ENCODE data around the gene SMARCB1.

Gene SMARCB1

DNA sequence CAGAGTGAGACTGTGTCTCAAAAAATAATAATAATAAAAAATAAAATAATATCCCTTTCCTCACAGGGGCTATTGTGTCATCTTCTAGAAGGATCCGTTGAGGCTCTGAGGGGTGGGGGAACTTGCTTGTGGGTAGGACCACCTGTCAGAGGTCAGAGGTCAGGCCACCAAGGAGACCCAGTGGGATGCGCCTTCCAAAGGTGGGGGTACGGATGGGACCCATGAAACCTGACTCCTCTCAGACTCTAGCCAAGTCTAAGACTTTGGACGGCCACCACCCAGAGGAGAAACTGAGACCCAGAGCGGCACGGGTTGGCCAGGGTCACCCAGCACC is 14.5 kb upstream of the SMARCB1 start:
- DNase-seq (no peak), ATAC-seq (no peak)
- Mint-ChIP-seq H3K27ac (no peak overlapping the region), H3K4me1 (peaks cover 43% of the 10 kb centered on the region), H3K9me3 (no peaks in the 10 kb centered on the region), H3K27me3 (peaks cover 7% of the 10 kb centered on the region), H3K4me3 (peak overlapping the region; percentile 72 to 75)

DNA sequence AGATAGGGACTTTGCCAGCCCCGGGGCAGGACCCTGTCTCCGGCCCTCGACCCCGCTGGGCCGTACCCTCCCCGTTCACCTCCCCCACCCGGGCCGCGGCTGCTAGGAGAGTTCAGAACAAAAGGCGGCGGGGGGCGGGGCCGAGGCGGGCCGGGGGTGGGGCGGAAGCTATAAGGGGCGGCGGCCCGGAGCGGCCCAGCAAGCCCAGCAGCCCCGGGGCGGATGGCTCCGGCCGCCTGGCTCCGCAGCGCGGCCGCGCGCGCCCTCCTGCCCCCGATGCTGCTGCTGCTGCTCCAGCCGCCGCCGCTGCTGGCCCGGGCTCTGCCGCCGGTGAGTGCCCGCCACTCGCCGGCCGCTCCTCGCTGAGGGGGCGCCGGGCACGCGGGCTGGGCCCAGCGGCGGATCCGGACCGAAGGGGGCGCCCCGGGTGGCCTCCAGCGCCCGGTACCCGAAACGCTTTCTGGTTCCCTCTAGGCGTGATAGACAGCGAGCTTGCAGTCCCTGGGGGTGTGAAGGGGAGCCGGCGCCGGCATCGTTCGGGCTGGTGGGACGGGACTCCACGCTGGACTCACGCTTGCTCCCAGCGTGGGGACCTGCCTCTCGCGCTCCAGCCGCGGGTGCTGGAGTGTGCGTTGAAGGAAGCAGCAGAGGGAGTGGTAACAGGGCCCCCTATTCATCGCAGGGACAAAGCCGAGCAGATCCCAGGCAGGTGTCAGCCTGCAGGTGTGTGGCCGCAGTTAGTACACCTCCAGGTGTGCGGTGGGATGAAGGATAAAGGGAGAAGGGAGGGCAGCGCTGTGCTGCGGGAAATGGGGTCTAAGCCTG is 13.9 kb upstream of the SMARCB1 start, which contains the start of gene MMP11:
MMP11 (plus strand) TSS at position 201 of the 825 bp plus-strand sequence; CDS start at position 223, 22 bp downstream.
- peak within 1 kb of the TSS in 1 of 2 donors; percentile 20 for H3K27ac Mint-ChIP-seq
- no peaks in the 10 kb centered on the region for H3K9me3 Mint-ChIP-seq
- H3K27me3 Mint-ChIP-seq, result peaks cover 7% of the 10 kb centered on the region
- peak within 1 kb of the TSS; percentile 72 to 75 for H3K4me3 Mint-ChIP-seq
- peak; percentile 64 for ATAC-seq
- DNase-seq, result peak; percentile 32 to 51
- H3K4me1 Mint-ChIP-seq, result peaks cover 42% of the 10 kb centered on the region

GRCh38 chr22:23773483-23774113 is 13.2 kb upstream of the SMARCB1 start:
- Mint-ChIP-seq H3K4me1 (peaks cover 35% of the 10 kb centered on the region), H3K9me3 (no peaks in the 10 kb centered on the region), H3K4me3 (peak overlapping the region; percentile 0 to 46), H3K27ac (no peak overlapping the region), H3K27me3 (peaks cover 7% of the 10 kb centered on the region)
- no peak for ATAC-seq
- DNase-seq, result no peak

DNA sequence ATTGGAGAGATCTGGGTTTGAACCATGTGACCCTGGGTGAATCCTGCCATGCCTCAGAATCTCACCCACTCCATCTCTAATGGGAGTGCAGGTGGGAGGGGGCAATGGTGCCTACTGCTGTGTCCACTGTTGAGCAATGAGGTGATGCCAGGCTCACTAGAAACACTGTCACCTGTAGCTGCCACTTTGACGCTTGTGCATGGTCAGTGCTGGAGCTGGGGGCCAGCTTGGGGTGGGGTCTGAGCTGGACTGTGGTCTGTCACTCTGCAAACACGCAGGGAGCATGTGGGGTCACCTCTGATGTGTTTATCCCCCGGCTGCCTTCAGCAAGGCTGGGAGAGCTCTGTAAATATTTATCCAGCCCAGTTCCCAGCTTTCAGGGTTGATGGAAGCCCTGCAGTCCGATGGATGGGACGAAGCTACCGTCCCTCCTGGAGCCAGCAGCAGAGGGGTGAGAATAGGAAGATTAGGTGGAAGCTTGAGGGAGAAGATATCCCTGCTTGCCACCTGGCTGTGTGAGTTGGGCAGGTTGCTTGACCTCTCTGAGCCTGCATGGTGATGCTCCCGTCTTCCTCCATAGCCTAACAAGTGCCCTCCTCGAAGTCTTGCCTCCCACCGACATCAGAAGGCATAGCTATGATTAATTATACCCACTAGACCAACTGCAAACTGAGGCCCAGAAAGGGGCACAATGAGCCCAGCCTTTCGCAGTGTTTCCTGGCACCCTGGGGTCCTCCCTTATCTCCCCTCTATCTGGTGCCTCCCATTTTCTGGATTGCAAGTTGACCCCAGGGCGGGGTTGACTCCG is 12.4 kb upstream of the SMARCB1 start:
- Mint-ChIP-seq H3K9me3 (no peaks in the 10 kb centered on the region), H3K4me1 (peaks cover 29% of the 10 kb centered on the region), H3K27me3 (peaks cover 7% of the 10 kb centered on the region), H3K4me3 (no peak overlapping the region), H3K27ac (no peak overlapping the region)
- no peak for ATAC-seq
- DNase-seq, result no peak

GRCh38 chr22:23774922-23775436 is 11.8 kb upstream of the SMARCB1 start:
- DNase-seq (no peak), ATAC-seq (no peak)
- H3K27ac Mint-ChIP-seq, result peak overlapping the region in 1 of 2 donors; percentile 69
- H3K4me1 Mint-ChIP-seq, result peaks cover 24% of the 10 kb centered on the region
- H3K27me3 Mint-ChIP-seq, result peaks cover 7% of the 10 kb centered on the region
- H3K4me3 Mint-ChIP-seq, result no peak overlapping the region
- no peaks in the 10 kb centered on the region for H3K9me3 Mint-ChIP-seq

GRCh38 chr22:23775779-23776375 is 10.9 kb upstream of the SMARCB1 start:
- Mint-ChIP-seq H3K4me1 (peaks cover 18% of the 10 kb centered on the region), H3K4me3 (no peak overlapping the region), H3K27me3 (peaks cover 7% of the 10 kb centered on the region), H3K9me3 (no peaks in the 10 kb centered on the region), H3K27ac (no peak overlapping the region)
- DNase-seq, result no peak
- no peak for ATAC-seq

- H3K27ac Mint-ChIP-seq, result no peak overlapping the region
- peaks cover 5% of the 10 kb centered on the region for H3K4me1 Mint-ChIP-seq
- H3K4me3 Mint-ChIP-seq, result no peak overlapping the region
- H3K27me3 Mint-ChIP-seq, result peaks cover 5% of the 10 kb centered on the region
- DNase-seq (no peak), ATAC-seq (no peak)
- H3K9me3 Mint-ChIP-seq, result no peaks in the 10 kb centered on the region
Observed at GRCh38 chr22:23777776-23778576, 8.8 kb upstream of the SMARCB1 start.

- H3K4me1 Mint-ChIP-seq, result no peaks in the 10 kb centered on the region
- H3K27ac Mint-ChIP-seq, result no peak overlapping the region
- no peaks in the 10 kb centered on the region for H3K9me3 Mint-ChIP-seq
- DNase-seq (no peak), ATAC-seq (no peak)
- H3K27me3 Mint-ChIP-seq, result no peaks in the 10 kb centered on the region
- H3K4me3 Mint-ChIP-seq, result no peak overlapping the region
Observed at GRCh38 chr22:23778577-23778900, 8.2 kb upstream of the SMARCB1 start.

- DNase-seq, result no peak
- peaks cover 2% of the 10 kb centered on the region for H3K4me1 Mint-ChIP-seq
- ATAC-seq, result no peak
- no peaks in the 10 kb centered on the region for H3K27me3 Mint-ChIP-seq
- H3K27ac Mint-ChIP-seq, result no peak overlapping the region
- H3K9me3 Mint-ChIP-seq, result no peaks in the 10 kb centered on the region
- H3K4me3 Mint-ChIP-seq, result no peak overlapping the region
Observed at GRCh38 chr22:23779083-23779482, 7.7 kb upstream of the SMARCB1 start.

DNA sequence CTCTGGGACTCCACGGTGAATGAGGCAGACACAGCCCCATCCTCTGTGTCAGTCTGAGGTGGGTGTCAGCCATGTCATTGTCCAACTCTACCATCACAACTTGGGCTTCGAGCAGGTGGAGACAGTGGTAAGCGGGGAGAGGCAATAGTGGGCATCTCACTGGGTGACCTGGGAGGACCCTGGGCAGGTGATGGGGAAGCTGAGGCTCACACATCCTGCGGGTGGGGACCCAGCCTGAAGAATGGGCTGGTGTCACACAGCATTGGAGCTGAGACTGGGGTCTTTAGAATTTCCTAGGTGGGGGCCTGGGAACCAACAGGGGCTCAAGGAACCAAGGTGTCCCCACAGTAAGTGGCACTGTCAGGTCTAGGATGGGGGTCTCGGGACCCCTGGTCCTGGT is 7.0 kb upstream of the SMARCB1 start:
- Mint-ChIP-seq H3K27ac (peak overlapping the region; percentile 14 to 57), H3K4me1 (peaks cover 8% of the 10 kb centered on the region)
- no peak for DNase-seq

GRCh38 chr22:23780146-23780748 is 6.5 kb upstream of the SMARCB1 start:
- DNase-seq (no peak), ATAC-seq (no peak)
- peaks cover 8% of the 10 kb centered on the region for H3K4me1 Mint-ChIP-seq
- H3K9me3 Mint-ChIP-seq, result no peaks in the 10 kb centered on the region
- H3K27me3 Mint-ChIP-seq, result no peaks in the 10 kb centered on the region
- H3K4me3 Mint-ChIP-seq, result no peak overlapping the region
- no peak overlapping the region for H3K27ac Mint-ChIP-seq

More for the DNA sequence above, 7.0 kb upstream of the SMARCB1 start:
- Mint-ChIP-seq H3K27me3 (no peaks in the 10 kb centered on the region), H3K4me3 (no peak overlapping the region), H3K9me3 (no peaks in the 10 kb centered on the region)
- no peak for ATAC-seq

DNA sequence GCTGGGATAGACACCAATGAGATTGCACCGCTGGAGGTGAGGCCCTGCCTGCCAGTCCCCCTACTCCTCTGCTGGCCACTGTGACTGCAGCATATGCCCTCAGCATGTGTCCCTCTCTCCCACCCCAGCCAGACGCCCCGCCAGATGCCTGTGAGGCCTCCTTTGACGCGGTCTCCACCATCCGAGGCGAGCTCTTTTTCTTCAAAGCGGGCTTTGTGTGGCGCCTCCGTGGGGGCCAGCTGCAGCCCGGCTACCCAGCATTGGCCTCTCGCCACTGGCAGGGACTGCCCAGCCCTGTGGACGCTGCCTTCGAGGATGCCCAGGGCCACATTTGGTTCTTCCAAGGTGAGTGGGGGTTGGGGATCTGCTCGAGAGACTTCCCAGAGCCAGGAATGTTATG is 5.7 kb upstream of the SMARCB1 start:
- ATAC-seq, result no peak
- Mint-ChIP-seq H3K27ac (no peak overlapping the region), H3K4me1 (peaks cover 13% of the 10 kb centered on the region), H3K9me3 (no peaks in the 10 kb centered on the region), H3K4me3 (no peak overlapping the region), H3K27me3 (no peaks in the 10 kb centered on the region)
- DNase-seq, result no peak

DNA sequence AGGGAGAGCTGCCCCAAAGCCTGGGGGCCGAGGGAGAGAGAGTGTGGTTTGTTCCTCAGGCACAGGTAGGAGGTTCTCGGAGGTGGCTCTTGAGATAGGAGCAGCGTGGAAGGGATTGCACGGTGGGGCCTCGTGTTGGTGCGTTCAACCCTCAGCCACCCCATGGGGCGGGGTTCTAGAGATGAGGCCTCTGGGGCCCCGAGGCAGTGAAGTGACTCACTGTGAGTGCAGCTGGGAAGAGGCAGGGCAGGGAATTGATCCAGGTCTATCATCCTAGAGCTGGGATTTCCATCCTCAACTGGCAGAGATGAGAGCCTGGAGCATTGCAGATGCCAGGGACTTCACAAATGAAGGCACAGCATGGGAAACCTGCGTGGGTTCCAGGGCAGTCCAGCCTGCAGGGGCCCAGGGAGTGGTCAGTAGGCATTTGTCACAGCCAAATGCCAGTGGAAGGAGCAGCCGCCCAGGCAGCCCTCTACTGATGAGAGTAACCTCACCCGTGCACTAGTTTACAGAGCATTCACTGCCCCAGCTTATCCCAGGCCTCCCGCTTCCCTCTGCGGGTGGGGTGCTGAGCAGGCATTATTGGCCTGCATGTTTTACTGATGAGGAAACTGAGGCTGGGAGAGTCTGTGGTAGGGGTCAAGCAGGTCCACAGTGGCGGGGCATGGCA is 5.1 kb upstream of the SMARCB1 start:
- Mint-ChIP-seq H3K27me3 (no peaks in the 10 kb centered on the region), H3K27ac (no peak overlapping the region)
- ATAC-seq, result no peak

GRCh38 chr22:23782252-23782651 is 4.5 kb upstream of the SMARCB1 start:
- Mint-ChIP-seq H3K27ac (no peak overlapping the region), H3K9me3 (no peaks in the 10 kb centered on the region), H3K4me1 (peaks cover 20% of the 10 kb centered on the region), H3K4me3 (no peak overlapping the region), H3K27me3 (no peaks in the 10 kb centered on the region)
- ATAC-seq, result no peak
- no peak for DNase-seq

More for the DNA sequence above, 5.1 kb upstream of the SMARCB1 start:
- no peaks in the 10 kb centered on the region for H3K9me3 Mint-ChIP-seq
- DNase-seq, result no peak
- H3K4me3 Mint-ChIP-seq, result no peak overlapping the region
- peaks cover 19% of the 10 kb centered on the region for H3K4me1 Mint-ChIP-seq

All from stimulated activated naive CD8-positive, alpha-beta T cell treated with anti-CD3 and anti-CD28 coated beads, Interleukin-15, amount 100 ng/mL, for 72 hours (primary cell).